C4-2B (cell line): ENCODE data around the gene FREY1.

ENCODE experiments used
- ZFX ChIP-seq: fragments of 450-650 bp; IDR thresholded peaks from 2 replicates; pipeline ENCODE4 v1.6.1; 2017
- TF ChIP-seq, protein P1 (sequence below): fragments of 450-650 bp; conservative IDR thresholded peaks from 2 replicates; pipeline ENCODE4 v1.5.1; 2017; ENCODE audit warnings: mild to moderate bottlenecking

DNA sequence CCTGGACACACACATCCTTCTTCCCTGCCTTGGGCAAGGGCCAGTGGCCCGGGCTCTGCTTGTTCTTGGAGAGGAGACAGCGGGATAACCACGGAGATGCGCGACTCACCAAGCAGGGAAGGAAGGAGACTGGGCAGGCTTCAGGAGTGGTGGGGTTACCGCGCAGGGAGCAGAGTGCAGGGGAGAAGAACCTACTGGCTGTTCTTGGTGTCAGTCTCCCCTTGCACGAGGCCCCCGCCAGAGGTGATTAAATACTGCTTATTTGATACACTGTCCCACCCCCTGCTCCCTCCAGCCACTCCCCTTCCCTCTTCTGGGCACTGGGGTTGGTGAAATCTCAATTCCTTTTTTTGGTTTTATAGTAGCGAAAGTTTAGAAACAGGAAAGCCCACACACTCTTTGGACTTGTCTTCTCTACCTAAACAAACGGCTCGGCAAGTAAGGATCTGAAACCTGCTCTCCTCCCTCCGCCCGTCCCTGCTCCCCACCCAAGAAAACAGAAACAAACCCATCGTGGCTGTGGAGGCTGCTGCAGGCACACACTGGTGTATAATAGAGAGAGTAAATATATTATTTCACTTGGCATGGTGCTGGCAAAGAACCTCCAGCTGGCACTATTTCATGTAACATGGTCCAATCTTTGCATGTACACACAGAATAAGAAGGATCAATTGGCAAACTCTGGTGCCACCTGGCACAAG lies 26.2 kb upstream of the FREY1 start:
- TF ChIP-seq, protein P1, sequence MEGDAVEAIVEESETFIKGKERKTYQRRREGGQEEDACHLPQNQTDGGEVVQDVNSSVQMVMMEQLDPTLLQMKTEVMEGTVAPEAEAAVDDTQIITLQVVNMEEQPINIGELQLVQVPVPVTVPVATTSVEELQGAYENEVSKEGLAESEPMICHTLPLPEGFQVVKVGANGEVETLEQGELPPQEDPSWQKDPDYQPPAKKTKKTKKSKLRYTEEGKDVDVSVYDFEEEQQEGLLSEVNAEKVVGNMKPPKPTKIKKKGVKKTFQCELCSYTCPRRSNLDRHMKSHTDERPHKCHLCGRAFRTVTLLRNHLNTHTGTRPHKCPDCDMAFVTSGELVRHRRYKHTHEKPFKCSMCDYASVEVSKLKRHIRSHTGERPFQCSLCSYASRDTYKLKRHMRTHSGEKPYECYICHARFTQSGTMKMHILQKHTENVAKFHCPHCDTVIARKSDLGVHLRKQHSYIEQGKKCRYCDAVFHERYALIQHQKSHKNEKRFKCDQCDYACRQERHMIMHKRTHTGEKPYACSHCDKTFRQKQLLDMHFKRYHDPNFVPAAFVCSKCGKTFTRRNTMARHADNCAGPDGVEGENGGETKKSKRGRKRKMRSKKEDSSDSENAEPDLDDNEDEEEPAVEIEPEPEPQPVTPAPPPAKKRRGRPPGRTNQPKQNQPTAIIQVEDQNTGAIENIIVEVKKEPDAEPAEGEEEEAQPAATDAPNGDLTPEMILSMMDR, result no peak
- TF ChIP-seq ZFX, result no peak
